HG02759 (cell line): Measurements from ENCODE around the gene CCNDBP1.
"Not testable (repeated sequence)": the region's sequence is repeated elsewhere in the genome, so short reads cannot be mapped to it uniquely, and the experiment has no call there.

Experiments
- ATAC-seq: cut with Tn5 transposase; IDR thresholded peaks from one replicate; pipeline ENCODE4 v1.9.1; 2021; ENCODE audit warnings: mild to moderate bottlenecking, moderate library complexity; ENCODE audit not compliant: unreplicated experiment

Gene CCNDBP1

DNA sequence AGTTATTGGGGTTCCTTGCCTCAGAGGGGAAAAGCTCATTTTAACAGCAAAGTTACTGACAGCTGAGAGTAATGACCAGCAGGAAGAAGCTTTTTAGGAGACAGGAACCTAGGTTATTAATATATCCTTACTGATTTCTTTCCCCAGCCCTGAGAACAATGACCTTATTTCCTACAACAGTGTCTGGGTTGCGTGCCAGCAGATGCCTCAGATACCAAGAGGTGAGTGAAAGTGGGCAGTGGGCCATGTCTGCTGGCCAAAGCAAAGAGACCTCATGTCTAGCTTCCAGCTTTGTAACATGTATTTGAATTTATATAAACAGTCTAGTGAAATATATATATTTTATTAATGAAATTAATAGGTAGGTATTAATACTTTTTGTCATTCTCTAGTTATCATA lies 5.0 kb downstream of the CCNDBP1 start:
- no peak for ATAC-seq

DNA sequence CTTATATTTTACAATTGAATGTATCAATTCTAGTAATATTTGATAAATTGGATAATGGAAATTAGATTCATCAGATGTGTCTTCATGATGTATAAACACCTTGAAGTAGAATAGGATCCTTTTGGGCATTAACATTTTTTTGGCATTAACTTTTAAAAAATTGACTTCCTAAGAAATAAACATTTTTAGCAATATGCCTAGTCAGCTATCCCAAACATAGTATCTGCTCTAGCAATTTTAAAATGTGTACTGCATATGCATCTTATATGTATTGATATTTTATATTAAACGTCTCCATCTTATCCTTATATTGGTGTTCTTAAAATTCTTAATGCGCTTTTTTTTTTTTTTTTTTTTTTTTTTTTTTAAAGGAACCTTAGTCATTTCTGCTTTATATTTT lies 8.5 kb downstream of the CCNDBP1 start:
- ATAC-seq = no peak

DNA sequence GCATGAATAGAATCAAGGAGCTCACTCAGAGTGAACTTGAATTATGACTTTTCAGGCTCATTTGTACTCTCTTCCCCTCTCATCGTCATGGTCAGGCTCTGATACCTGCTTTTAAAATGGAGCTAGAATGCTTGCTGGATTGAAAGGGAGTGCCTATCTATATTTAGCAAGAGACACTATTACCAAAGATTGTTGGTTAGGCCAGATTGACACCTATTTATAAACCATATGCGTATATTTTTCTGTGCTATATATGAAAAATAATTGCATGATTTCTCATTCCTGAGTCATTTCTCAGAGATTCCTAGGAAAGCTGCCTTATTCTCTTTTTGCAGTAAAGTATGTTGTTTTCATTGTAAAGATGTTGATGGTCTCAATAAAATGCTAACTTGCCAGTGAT lies 9.6 kb downstream of the CCNDBP1 start:
- no peak for ATAC-seq

DNA sequence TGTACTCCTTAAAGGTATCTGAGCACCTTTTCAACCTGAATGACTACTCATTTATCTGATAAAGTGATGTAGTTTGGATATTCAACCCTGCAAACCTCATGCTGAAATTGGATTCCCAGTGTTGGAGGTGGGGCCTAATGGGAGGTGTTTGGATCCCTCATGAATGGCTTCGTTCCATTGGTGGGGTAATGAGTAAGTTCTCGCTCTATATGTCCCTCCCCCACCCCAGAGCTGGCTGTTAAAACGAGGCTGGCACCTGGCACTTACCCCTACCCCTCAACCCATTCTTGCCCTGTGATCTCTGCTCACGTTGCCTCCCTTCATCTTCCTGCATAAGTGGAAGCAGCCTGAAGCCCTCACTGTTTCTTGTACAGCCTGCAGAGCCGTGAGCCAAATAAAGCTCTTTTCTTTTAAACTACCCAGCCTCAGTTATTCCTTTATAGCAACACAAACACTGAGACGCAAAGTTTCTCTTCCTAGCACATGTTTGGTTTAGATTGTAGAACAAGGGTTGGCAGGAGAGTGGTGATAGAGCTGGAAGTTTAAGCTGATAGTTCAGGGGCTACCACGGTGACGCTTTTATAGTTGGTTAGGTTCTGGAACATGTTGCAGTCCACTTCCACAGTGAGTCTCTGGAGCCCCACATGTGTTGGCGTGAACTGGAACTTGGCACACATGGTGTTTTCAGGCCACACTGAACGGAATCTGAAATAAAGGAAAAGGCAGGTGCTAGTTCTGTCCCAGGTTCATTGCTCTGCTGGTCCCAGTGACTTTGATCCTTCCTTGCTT lies 11.8 kb downstream of the CCNDBP1 start:
- ATAC-seq = no peak

DNA sequence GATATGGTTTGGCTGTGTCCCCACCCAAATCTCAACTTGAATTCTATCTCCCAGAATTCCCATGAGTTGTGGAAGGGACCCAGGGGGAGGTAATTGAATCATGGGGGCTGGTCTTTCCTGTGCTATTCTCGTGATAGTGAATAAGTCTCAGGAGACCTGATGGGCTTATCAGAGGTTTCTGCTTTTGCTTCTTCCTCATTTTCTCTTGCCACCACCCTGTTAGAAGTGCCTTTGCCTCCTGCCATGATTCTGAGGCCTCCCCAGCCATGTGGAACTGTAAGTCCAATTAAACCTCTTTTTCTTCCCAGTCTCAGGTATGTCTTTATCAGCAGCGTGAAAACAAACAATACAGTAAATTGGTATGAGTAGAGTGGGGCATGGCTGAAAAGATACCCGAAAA lies 12.6 kb downstream of the CCNDBP1 start:
- ATAC-seq = not testable (repeated sequence)

DNA sequence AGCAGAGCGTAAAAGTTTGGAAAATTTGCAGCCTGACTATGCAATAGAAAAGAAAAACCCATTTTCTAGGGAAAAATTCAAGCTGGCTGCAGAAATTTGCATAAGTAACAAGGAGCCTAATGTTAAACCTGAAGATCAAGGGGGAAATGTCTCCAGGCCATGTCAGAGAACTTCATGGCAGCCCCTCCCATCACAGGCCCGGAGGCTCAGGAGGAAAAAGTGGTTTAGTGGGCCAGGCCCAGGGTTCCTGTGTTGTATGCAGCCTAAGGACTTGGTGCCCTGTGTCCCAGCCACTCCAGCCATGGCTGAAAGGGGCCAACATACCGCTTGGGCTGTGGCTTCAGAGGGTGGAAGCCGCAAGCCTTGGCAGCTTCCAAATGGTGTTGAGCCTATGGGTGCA lies 13.4 kb downstream of the CCNDBP1 start:
- not testable (repeated sequence) for ATAC-seq

GRCh38 chr15:43198992-43199391 lies 13.8 kb downstream of the CCNDBP1 start:
- ATAC-seq = no peak

DNA sequence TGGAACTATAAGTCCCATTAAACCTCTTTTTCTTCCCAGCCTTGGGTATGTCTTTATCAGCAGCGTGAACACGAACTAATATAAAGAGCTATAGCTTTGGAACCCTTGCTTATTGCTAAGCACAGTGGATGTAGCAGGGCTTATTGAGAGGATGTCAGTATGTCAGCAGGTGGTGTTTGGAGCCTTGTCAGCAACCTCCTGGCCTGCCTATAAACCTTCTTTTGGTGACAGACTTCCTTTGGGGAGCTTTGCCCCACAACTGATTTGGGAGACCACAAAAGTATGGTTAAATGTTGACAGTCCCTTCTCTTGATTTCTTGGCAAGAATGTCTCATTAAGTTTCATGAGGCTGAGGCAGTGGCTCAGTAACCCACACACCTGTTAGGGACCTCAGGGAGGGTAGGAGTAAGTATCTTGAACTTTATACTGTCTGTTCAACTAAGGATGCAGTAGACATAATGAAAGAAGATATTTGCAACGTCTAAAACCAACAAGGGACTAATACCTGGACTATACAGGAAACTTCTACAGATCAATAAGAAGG lies 14.8 kb downstream of the CCNDBP1 start:
- ATAC-seq = no peak

DNA sequence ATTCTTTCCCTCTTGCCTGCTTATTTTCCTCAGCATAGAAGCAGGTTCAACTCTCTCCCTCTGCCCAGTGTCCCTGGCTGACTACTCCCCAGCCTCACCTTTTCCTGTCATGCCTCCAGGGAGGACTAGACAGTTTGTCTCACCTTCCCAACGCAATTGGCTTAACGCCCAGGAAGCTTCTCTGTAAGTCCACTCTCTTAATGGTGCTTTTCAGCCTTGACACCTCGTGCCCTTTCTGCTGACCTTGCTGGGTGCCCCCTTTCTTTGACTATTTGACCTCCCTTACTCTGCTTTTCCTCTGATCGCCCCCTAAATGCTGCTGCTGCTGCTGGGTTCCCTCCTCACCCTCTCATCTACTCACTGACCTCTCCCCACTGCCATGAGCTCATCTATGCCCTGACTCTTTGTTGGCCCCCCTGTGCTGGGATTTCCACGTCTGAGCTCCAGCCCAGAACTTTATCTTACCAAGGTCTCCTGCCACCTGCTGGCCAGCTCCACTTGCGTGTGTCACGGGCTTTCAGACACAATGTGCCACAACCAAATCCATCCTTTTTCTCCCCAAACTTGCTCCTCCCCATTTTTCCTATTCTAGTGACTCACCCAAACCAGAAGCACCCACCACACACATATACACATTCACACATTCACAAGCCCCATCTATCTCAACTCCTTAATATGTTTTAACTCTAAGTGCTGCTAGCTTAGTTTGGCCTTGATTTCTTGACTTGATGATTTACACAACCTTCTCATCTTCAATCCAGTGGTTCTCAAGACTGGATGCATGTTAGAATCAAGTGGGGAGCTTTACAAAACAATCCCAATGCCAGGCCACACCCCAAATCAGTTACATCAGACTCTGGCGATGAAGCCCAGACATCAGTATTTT lies 19.1 kb downstream of the CCNDBP1 start:
- ATAC-seq = no peak

GRCh38 chr15:43206054-43206453 lies 20.9 kb downstream of the CCNDBP1 start:
- no peak for ATAC-seq

DNA sequence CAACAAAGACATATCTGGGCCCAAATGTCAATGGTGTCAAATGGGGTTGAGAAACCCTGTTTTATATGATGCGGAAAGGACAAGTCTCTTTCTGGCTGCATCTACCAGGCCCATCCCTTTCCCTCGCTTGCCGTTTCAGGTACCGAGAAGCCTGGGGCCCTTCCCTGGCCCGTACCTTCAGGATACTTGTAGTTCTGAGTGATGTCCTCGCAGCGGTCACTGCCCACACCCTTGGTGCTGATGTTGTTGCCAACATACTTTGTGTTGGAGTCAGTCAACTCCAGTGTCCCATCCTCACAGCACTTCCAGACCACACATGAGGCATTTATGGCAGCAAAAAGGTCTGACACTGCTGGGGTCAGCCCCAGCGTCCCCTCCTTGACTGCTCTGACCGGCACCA lies 21.8 kb downstream of the CCNDBP1 start:
- ATAC-seq = no peak

DNA sequence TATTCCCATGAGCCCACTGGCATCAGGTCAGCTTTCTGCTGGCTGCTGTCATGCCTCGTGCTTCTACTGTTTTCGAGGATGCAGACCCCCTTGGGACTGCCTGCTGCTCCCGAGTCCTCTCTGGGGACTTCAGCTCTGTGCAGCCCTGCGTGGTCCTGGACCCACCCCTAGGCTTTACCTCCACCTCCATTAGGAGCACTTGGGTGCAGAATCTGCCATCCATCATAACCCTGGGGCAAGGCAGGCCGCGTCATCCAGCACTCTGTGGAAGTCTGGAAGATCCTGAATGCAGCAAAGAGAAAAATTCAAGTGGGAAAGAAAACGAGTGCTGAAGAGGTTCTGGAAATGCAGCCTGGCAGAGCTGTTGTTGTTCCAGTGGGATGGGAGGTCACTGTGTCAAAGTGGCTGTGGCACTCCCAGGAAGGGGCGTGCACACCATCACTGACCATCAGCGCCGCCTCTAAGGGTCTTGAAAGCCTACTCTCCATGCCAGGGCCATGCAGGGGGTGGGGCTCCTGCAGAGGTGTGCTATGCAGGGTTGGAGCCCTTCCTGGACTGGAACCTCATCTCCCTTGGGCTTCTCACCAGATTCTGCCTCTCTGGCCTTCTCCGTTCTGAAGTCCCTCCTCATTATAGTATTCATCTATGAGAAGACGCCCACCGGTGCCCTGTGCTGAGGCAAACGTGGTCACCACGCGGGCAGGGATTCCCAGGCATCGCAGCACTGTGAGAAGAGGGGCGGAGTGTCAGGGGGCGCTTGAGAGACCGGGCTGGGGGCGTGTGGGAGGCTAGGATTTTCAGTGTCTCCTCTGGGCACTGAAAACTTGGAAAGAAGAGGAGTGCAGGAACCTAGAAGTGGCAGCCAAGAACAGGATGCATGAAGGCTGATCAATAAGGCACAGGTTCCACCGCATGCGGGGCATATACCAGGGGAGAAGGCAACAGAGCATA lies 23.1 kb downstream of the CCNDBP1 start:
- ATAC-seq = no peak

GRCh38 chr15:43209059-43209824 lies 24.0 kb downstream of the CCNDBP1 start:
- ATAC-seq = no peak

GRCh38 chr15:43210172-43210745 lies 25.1 kb downstream of the CCNDBP1 start:
- ATAC-seq = no peak

DNA sequence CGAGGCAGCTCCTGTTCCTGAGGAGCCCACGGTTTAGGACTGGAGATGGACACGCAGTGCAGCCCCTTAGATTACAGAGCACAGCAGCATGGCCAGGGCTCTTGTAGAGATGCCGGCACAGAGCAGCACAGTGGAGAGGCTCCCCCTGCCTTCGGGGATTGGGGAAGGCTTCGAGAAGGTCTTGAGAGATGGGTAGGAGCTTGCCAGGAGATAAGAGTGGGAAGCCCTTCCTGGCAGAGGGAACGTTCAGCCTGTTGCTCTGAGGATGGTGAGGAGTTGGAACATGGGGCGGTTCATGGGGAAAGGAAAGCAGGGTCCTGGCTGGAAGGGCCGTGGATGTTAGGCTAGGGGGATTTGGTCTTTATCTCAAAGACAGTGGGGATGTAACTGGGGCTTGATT lies 25.6 kb downstream of the CCNDBP1 start:
- ATAC-seq = no peak

DNA sequence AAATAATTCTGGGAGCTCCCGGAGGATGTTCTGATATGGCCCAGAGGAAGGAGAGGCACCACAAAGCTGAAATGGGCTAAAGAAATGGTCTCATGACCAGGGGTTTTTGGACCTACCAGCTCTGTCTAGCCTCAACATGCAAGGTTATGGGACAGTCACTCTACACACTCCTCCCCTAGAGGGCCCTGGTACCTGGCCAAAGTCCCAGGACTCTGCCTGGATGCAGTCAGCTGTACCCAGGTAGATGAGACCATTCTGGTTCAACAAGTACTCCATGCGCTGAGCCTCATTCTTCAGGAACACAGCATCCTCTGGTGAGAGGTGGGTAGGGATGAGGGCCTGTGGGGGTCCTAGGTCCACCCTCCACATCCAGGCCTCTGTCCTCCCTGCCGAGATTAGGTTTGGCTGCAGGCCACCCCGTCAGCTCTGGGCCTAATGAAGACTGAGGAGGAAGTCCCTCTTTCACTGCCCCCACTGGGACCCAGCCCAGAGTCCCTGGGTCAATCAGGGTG lies 26.1 kb downstream of the CCNDBP1 start:
- no peak for ATAC-seq

DNA sequence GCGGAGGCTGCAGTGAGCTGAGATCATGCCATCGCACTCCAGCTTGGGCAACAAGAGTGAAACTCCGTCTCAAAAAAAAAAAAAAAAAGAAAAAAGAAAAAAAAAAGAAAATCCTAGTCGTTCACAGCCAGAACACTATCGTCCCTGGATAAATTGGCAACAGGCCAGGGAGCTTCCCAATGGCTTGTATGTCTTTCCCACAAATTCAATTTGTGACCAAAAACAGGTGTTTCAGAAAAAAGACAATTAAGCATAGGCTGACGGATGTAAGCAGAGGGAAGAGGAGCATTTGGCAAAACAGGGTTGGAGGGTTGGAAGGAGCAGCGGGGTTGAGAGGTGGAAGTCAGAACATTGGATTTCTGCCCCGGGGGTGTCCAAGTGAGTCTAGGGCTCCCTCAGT lies 27.1 kb downstream of the CCNDBP1 start:
- no peak for ATAC-seq

GRCh38 chr15:43212951-43213350 lies 27.7 kb downstream of the CCNDBP1 start:
- no peak for ATAC-seq

GRCh38 chr15:43213466-43213865 lies 28.3 kb downstream of the CCNDBP1 start:
- ATAC-seq = no peak
